Colonic mucosa (tissue), 4 donors: ENCODE measurements around the gene HDGFL2. TPM values are rescaled to one million over a fixed set of nuclear protein-coding genes. Genes with fewer than 3 reads are reported as not detected.

ENCODE experiments used
- DNase-seq: peaks from one replicate; pipeline ENCODE4 v3.0.0-alpha.2; 2020
- H3K27ac ChIP-seq: fragments of 200-600 bp; one replicate; pipeline ENCODE4 v1.8.0; 2021
- H3K27me3 ChIP-seq: fragments of 200-600 bp; one replicate; pipeline ENCODE4 v1.8.0; 2021
- H3K36me3 ChIP-seq: fragments of 200-600 bp; one replicate; pipeline ENCODE4 v1.8.0; 2021
- H3K4me1 ChIP-seq: fragments of 200-600 bp; one replicate; pipeline ENCODE4 v1.8.0; 2021; ENCODE audit warnings: mild to moderate bottlenecking
- H3K4me3 ChIP-seq: fragments of 200-600 bp; one replicate; pipeline ENCODE4 v1.8.0; 2021
- H3K9ac ChIP-seq, 2 donors: one replicate each; pipeline ENCODE4 v1.7.0; 2013; ENCODE audit warnings: control low read depth in 2 of 2, low read depth in 2 of 2, low read length in 2 of 2
- H3K9me3 ChIP-seq: fragments of 200-600 bp; one replicate; pipeline ENCODE4 v1.8.0; 2021
- intact Hi-C: fragments of 100-400 bp; cut with DNase I; formaldehyde crosslinking; loops from one replicate; pipeline ENCODE4 v1.14.1; 2022
- total RNA-seq, 2 donors: library from RNA; stranded (reverse); fragmentation: NEBNext Ultra II Directional in 1 of 2; extraction: Animal tissue kit (Norgen Biotek cat#: 25700) in 1 of 2; gene quantifications; one replicate each; pipeline ENCODE4 v1.2.1, GENCODE V29; 2021
- TF ChIP-seq, protein P1 (sequence below): fragments of 200-600 bp; IDR thresholded peaks from one replicate; pipeline ENCODE4 v1.8.0; 2022; ENCODE audit warnings: antibody characterized with exemption, mild to moderate bottlenecking
- donor health status: healthy.
- donor health status: DM: no; HTN: no; CAD: no.
- donor health status: DM: no; HTN: no; CAD: no.

HDGFL2 gene
- total RNA-seq, 2 donors from 2014 or later = 32.7 to 55.0 TPM

DNA sequence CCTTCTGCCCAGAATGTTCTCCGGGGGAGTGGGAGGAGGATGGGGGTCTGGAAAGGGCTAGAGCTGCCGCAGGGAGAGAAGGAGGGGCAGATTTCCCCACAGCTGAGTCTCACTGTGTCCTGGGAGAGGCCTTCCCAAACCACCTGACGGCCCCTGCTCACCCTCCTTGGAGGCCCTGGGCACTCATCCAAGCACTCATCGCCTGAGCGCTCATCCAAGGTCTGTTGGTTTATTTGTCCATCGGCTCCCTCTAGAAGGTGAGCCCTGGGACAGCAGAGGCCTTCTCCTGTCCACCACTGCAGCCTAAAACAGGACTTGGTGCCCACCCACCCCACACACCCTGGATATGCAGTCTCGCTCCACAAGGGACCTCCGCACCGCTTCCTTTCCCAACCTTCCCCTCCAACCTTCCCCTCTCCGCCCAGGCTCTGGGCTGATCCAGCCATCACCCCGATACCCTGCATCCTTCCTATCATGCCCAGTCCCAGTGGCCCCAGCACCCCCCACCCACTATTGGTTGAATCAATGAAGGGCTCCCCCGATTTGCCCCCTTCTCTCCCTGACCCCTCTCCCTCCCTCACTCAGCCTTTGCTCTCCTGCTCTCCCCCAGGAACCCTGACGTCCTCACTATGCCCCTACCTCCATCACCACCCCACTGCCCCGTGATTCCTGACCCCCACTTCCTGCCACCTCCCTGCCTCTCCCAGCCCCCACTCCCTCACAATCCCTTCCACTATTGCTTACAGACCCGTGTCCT, 16.2 kb upstream of the HDGFL2 start:
- TF ChIP-seq, protein P1, sequence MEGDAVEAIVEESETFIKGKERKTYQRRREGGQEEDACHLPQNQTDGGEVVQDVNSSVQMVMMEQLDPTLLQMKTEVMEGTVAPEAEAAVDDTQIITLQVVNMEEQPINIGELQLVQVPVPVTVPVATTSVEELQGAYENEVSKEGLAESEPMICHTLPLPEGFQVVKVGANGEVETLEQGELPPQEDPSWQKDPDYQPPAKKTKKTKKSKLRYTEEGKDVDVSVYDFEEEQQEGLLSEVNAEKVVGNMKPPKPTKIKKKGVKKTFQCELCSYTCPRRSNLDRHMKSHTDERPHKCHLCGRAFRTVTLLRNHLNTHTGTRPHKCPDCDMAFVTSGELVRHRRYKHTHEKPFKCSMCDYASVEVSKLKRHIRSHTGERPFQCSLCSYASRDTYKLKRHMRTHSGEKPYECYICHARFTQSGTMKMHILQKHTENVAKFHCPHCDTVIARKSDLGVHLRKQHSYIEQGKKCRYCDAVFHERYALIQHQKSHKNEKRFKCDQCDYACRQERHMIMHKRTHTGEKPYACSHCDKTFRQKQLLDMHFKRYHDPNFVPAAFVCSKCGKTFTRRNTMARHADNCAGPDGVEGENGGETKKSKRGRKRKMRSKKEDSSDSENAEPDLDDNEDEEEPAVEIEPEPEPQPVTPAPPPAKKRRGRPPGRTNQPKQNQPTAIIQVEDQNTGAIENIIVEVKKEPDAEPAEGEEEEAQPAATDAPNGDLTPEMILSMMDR = no peak
- H3K9ac ChIP-seq = peak overlapping the region; percentile 63 to 81
- no peak for DNase-seq
- H3K27ac ChIP-seq = no peak overlapping the region
- no peaks in the 10 kb centered on the region for H3K9me3 ChIP-seq
- peaks cover 15% of the 10 kb centered on the region for H3K36me3 ChIP-seq
- H3K27me3 ChIP-seq = no peaks in the 10 kb centered on the region
- intact Hi-C loops = loop anchor here (10.0 kb wide), 1 partner anchor 51 kb away; the partner anchor contains the start of genes CHAF1A and SH3GL1
- peak overlapping the region; percentile 63 for H3K4me3 ChIP-seq
- peaks cover 6% of the 10 kb centered on the region for H3K4me1 ChIP-seq

DNA sequence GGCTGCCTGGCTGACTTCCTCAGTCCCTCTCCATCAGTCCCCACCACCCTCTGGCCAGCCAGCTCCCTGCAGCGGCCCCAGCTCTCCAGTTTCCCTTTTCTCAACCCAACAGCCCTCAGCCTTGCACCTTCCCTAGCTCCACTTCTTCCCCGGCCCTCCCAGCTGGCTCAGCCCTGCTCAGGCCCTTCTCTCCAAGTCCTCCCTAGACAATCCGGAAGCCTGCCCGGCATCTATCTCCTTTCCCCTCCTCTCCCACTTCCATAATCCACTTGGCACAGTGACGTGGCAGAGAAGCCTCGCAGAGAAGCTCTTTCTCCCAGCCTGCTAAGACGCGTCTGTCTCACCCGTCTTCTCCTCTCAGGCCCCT, 15.6 kb upstream of the HDGFL2 start:
- intact Hi-C loops = loop anchor here (10.0 kb wide), 1 partner anchor 52 kb away; the partner anchor contains the start of genes CHAF1A and SH3GL1
- peak; percentile 45 for DNase-seq
- peaks cover 6% of the 10 kb centered on the region for H3K4me1 ChIP-seq
- TF ChIP-seq, protein P1 = no peak
- no peaks in the 10 kb centered on the region for H3K27me3 ChIP-seq
- peak overlapping the region; percentile 63 to 81 for H3K9ac ChIP-seq
- peak overlapping the region; percentile 63 for H3K4me3 ChIP-seq
- H3K9me3 ChIP-seq = no peaks in the 10 kb centered on the region
- H3K27ac ChIP-seq = peak overlapping the region; percentile 69
- H3K36me3 ChIP-seq = peaks cover 15% of the 10 kb centered on the region

DNA sequence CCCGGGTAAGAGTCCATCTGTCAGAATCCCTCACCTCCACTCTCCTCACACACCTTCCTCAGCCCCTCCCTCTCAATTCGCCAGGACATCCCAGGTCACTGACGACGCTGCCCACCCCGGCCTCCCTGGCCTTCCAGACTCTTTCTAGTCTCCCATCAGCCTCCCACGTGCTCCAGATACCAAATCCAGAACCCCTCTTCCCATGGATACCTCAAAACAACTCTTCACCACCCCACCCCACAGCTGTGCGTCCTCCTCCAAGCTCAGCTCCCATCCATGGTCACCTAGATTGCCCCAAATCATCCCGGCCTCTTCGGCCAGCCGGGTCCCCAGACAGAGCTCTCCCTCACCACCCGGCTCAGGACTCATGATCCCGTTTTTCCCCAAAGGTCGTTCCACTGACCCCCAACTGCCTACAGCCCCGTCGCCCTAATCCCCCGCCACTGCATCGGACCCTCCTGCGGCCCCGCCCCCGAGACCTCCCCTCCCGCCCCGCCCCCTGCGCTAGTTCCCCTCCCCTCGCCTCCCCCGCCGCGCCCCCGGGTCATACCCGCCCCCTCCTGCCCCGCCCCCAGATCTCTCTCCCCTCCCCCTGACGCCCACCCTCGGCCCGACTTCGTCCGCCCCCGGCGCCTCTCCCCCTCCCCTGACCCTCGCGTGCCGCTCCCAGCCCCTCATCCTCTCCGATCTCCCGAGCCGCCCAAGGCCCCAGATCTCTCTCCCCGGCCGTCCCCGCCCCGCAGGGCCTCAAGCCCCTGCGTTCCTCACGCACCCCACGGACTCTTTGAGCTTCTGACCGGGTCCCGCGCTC, 15.0 kb upstream of the HDGFL2 start:
- TF ChIP-seq, protein P1 = no peak
- intact Hi-C loops = loop anchor here (10.0 kb wide), 1 partner anchor 52 kb away; the partner anchor contains the start of genes CHAF1A and SH3GL1
- peak; percentile 47 for DNase-seq

DNA sequence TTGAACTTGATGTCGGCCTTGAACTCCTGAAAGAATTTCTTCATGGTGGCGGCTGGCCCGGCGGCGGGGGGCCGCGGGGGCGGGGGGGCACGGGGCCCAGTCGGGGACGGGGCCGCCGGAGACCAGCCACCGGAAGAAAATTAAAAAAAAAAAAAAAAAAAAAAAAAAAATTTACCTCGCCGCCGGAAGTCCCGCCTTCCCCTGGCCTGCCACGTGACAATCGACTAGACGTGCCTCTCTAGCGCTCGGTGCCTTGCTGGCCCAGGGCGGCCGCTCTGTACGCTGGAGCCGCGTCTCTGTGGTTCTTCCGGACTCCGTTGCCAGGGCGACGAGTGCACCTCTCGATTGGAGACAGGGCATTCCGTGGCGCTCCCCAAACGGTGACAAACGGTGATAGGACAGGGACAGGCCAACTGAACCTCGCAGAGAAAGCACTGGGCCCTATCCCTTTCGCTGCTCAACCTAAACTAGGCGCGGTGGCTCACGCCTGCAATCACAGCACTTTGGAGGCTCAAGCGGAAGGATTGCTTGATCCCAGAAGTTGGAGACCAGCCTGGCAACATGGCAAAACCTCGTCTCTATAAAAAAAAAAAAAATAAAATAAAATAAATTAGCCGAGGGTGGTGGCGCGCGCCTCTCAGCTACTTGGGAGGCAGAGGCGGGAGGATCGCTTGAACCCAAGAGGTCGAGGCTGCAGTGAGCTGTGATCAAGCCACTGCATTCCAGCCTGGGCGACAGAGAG, 14.3 kb upstream of the HDGFL2 start, which contains the start of gene UBXN6:
TSS of gene UBXN6 (minus strand) at position 141 of the 742 bp plus-strand sequence. CDS start at position 44, 97 bp downstream.
- TF ChIP-seq, protein P1 = no peak
- Histone ChIP-seq H3K9me3 (no peaks in the 10 kb centered on the region), H3K27ac (peak within 1 kb of the TSS; percentile 69), H3K4me3 (peak within 1 kb of the TSS; percentile 63), H3K27me3 (no peaks in the 10 kb centered on the region), H3K36me3 (peaks cover 8% of the 10 kb centered on the region), H3K9ac (peak within 1 kb of the TSS; percentile 79 to 81), H3K4me1 (peaks cover 6% of the 10 kb centered on the region)
- intact Hi-C loops = loop anchor here (10.0 kb wide), 1 partner anchor 53 kb away; the partner anchor contains the start of genes CHAF1A and SH3GL1
- DNase-seq = peak; percentile 98

More for the DNA sequence above, 15.0 kb upstream of the HDGFL2 start:
- H3K27ac ChIP-seq = peak overlapping the region; percentile 69
- H3K27me3 ChIP-seq = no peaks in the 10 kb centered on the region
- H3K4me3 ChIP-seq = peak overlapping the region; percentile 63
- H3K4me1 ChIP-seq = peaks cover 6% of the 10 kb centered on the region
- H3K36me3 ChIP-seq = peaks cover 15% of the 10 kb centered on the region
- peak overlapping the region; percentile 79 to 81 for H3K9ac ChIP-seq
- no peaks in the 10 kb centered on the region for H3K9me3 ChIP-seq
